HFFc6 (cell line): ENCODE data around the gene TNS3. TPM values are rescaled to one million over a fixed set of nuclear protein-coding genes. Genes with fewer than 3 reads are reported as not detected.
A peak's percentile ranks its signal among the peaks of the same experiment; 100 is the strongest.

Source experiments
- DNase-seq: peaks from one replicate; pipeline ENCODE4 v3.0.0-alpha.2; 2018
- H3K27ac Mint-ChIP-seq: 2 replicates; pipeline ENCODE4 v1.8.0; 2020; ENCODE audit warnings: mild to moderate bottlenecking, mixed read lengths
- H3K27me3 Mint-ChIP-seq: 2 replicates; pipeline ENCODE4 v1.8.0; 2021; ENCODE audit warnings: mild to moderate bottlenecking, moderate library complexity, mixed read lengths; ENCODE audit not compliant: insufficient read depth
- H3K36me3 Mint-ChIP-seq: 2 replicates; pipeline ENCODE4 v1.8.0; 2021; ENCODE audit warnings: low read depth, mixed read lengths
- H3K4me1 Mint-ChIP-seq: 2 replicates; pipeline ENCODE4 v1.8.0; 2020; ENCODE audit warnings: low read depth, mixed read lengths
- H3K4me3 Mint-ChIP-seq: 2 replicates; pipeline ENCODE4 v1.8.0; 2020; ENCODE audit warnings: mild to moderate bottlenecking, moderate library complexity, mixed read lengths
- H3K9me3 Mint-ChIP-seq: 2 replicates; pipeline ENCODE4 v1.8.0; 2020; ENCODE audit warnings: mild to moderate bottlenecking, mixed read lengths
- total RNA-seq, 6 experiments: library from RNA; stranded (reverse); fragmentation: NEBNext Ultra II Directional; extraction: Animal tissue kit (Norgen Biotek cat#: 25700); gene quantifications; 2 replicates in 1 of 6; 3 replicates in 5 of 6; pipeline ENCODE4 v1.2.3, GENCODE V29; 2021
- TF ChIP-seq, protein P1 (sequence below): fragments of 200-600 bp; sonication (generic); IDR thresholded peaks from 2 replicates; pipeline ENCODE4 v1.5.0; 2021; ENCODE audit warnings: antibody characterized with exemption, mild to moderate bottlenecking

Gene TNS3
- total RNA-seq, 6 experiments from 2014 or later, result 50.8 to 77.0 (median 67.8) TPM

DNA sequence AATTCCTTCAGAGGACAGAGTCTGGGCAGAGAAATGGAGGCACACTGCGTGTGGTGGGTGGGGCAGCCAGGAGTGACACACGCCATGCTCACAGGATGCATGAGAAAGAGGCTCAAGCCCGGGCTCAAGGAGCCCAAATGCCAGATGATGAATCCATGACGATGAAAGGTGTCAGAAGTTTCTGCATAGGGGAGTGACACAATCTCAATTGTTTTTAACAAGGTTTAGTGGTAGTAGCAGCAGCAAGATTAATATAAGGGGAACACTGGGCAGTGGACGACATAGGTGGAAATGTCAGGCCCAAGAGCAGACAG lies 126.1 kb downstream of the TNS3 start:
- Mint-ChIP-seq H3K9me3 (no peaks in the 10 kb centered on the region), H3K4me3 (no peak overlapping the region), H3K36me3 (peaks cover 11% of the 10 kb centered on the region), H3K27ac (peak overlapping the region; percentile 17; the same call in 1 of the 2 replicates), H3K4me1 (peaks cover 93% of the 10 kb centered on the region), H3K27me3 (no peaks in the 10 kb centered on the region; the same call in none of the 2 replicates)
- no peak for DNase-seq
- TF ChIP-seq, protein P1, sequence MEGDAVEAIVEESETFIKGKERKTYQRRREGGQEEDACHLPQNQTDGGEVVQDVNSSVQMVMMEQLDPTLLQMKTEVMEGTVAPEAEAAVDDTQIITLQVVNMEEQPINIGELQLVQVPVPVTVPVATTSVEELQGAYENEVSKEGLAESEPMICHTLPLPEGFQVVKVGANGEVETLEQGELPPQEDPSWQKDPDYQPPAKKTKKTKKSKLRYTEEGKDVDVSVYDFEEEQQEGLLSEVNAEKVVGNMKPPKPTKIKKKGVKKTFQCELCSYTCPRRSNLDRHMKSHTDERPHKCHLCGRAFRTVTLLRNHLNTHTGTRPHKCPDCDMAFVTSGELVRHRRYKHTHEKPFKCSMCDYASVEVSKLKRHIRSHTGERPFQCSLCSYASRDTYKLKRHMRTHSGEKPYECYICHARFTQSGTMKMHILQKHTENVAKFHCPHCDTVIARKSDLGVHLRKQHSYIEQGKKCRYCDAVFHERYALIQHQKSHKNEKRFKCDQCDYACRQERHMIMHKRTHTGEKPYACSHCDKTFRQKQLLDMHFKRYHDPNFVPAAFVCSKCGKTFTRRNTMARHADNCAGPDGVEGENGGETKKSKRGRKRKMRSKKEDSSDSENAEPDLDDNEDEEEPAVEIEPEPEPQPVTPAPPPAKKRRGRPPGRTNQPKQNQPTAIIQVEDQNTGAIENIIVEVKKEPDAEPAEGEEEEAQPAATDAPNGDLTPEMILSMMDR, result no peak

DNA sequence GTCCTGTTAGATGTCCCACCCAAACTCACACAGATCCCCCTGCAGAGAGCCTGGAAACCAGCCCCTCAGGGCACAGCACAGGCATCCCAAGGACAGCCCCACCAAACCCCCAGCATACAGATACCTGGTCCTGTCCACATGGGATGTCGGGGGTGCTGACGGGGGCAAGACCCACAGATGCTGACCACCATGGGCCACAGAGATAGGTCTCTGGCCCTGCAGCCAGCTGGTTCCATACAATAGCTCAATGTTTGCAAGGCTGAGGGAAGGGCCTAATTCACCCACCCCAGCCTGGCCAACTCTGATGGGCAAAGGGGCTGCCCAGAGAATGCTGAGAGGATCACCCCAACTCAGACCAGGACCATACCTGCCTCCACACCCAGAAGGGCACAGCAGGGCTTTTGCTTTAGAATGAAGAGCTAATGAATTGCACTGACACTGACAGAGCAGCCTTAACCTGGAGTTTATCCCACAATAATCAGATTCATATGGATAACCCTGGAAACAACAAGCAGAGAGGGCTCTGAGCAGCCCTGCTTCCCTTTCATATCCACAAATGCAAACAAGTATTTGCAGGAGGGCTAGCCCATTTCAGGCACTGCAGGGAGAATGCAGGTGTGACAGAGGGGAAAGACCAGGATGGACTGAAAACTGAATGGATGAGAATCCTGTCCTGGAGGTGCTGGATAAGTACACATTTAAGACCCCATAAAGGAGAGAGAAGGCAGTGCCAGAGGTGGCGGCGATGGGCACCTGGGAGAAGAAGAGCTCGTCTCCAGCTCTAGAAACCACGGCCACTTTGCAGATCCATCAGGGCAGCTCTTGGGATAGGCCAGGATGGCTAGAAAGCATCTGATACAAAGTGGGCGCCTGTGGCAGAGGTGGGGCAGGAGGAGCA lies 126.7 kb downstream of the TNS3 start:
- H3K4me1 Mint-ChIP-seq, result peaks cover 93% of the 10 kb centered on the region
- peak overlapping the region; percentile 93 for H3K27ac Mint-ChIP-seq
- H3K36me3 Mint-ChIP-seq, result peaks cover 11% of the 10 kb centered on the region
- no peaks in the 10 kb centered on the region; the same call in none of the 2 replicates for H3K27me3 Mint-ChIP-seq
- H3K4me3 Mint-ChIP-seq, result peak overlapping the region; percentile 78; the same call in 1 of the 2 replicates
- no peaks in the 10 kb centered on the region for H3K9me3 Mint-ChIP-seq
- TF ChIP-seq, protein P1, result no peak
- DNase-seq, result no peak

DNA sequence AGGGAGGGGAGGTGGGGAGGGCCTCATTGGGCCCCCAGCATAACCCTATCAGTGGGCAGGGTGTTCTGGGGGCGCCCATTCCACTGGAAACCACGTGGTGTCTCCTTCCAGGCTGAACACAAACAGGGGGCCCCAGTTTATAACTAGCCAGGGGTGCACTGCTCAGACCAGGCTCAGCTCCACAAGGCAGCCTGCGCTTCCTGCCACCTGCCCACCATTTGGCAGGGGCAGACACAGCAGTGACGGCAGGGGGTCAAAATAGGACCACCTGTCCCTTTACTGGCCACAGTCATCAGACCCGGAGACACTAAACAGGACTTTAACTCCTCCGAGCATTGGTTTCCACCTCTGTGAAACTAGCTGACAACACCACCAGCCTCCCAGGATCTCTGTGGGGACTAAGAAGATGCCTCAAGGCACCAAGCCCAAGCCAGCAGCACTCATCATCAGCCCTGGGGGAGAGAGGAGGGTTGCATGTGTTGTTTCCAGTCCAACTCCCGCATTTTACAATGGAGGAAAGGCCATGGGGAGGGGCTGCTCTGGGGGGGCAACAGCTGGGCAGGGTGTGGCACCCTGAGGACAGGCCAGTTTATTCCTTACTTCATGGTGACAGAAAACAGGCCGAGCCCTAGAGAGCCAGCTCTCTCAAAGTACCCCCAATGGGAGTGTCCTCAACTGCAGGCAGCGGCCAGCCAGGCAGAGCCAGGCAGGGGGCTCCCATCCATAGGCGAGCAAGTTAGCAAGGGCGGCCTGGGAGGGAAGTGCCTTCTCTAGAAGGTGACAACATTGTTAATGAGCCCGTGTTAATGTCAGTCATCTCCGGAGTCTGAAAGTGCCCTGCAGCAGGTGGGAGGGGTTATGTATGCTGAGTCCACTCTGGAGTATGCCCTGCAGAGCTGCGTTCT lies 127.6 kb downstream of the TNS3 start:
- TF ChIP-seq, protein P1, result no peak
- Mint-ChIP-seq H3K27ac (peak overlapping the region; percentile 93), H3K9me3 (no peaks in the 10 kb centered on the region), H3K36me3 (peaks cover 13% of the 10 kb centered on the region), H3K4me1 (peaks cover 100% of the 10 kb centered on the region), H3K4me3 (peak overlapping the region; percentile 78), H3K27me3 (peaks cover under 1% of the 10 kb centered on the region)
- DNase-seq, result peak; percentile 38

DNA sequence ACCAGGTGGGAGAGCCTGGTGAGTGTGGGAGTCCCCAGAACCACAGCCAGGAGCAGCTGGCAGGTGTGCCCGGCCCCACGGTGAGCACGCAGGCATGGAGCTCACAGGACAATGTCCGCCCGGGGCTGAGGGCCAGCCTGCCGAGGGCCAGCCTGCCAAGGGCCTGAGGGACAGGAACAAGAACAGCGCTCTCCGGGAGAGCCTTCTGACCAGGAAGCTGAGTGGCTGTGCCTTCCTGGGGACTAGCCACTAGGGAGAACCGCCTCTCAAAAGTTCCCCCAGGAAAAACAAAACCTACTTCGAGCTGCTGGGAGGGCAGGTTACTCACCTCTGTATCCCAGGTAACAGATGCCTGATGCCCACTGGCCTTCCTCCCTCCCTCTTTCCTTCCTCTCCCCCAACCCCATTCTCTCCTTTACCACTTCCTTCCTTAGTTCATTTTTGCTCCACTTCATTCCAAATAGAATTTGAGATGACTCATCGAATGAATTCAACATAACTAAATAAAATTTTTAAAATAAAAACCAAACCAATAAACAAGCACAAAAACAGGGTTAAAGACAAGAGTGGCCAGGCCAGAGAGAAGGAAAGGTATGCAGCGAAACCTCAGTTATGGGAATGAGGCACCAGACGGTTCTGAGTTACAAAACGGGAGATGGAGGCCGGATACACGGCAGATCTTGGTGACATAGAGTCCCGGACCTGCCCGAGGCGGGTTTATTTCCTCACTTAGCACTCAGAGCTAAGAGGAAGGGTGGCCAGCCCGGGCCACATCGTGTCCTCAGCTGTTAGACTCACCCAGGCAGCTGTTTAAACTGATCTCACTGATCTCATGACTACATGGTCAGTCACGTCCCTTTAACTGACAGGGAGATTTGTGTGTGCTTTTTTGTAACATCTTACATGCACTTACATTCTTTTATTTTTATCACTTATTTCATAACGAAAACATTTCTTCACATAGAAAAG lies 128.5 kb downstream of the TNS3 start:
- Mint-ChIP-seq H3K27me3 (peaks cover 2% of the 10 kb centered on the region), H3K27ac (peak overlapping the region; percentile 93), H3K4me1 (peaks cover 98% of the 10 kb centered on the region), H3K4me3 (peak overlapping the region; percentile 78), H3K9me3 (no peaks in the 10 kb centered on the region), H3K36me3 (peaks cover 19% of the 10 kb centered on the region)
- TF ChIP-seq, protein P1, result no peak; the same call in 1 of the 2 replicates
- peak; percentile 94 for DNase-seq

DNA sequence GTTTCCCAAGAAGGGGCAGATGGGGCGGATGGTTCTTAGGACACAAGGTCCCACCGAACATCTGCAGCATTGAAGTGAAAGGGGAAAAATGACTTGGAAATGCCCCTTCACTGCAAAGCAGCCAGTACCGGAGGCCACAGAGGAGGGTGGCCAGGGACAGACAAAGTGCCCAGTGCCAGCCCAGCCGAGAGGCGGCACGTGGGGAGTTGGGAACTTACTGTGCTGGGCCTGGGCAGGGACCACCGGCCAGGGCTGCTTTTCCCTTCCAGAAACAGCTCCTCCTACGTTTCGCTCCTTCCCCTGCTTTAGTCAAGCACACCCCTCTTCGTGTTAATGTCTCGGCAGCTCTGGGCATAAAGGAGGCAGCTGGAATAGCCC lies 129.2 kb downstream of the TNS3 start:
- peak overlapping the region; percentile 78 for H3K4me3 Mint-ChIP-seq

More for the DNA sequence above, 129.2 kb downstream of the TNS3 start:
- Mint-ChIP-seq H3K27me3 (peaks cover 2% of the 10 kb centered on the region), H3K27ac (peak overlapping the region; percentile 93), H3K36me3 (peaks cover 24% of the 10 kb centered on the region), H3K4me1 (peaks cover 94% of the 10 kb centered on the region), H3K9me3 (no peaks in the 10 kb centered on the region)
- TF ChIP-seq, protein P1, result no peak
- DNase-seq, result no peak
